GM21717 (cell line): ENCODE measurements around the gene NDUFB3.
"Not testable (repeated sequence)": the region's sequence is repeated elsewhere in the genome, so short reads cannot be mapped to it uniquely, and the experiment has no call there.

Source experiments
- ATAC-seq: cut with Tn5 transposase; IDR thresholded peaks from one replicate; pipeline ENCODE4 v1.9.1; 2021; ENCODE audit warnings: mild to moderate bottlenecking, moderate library complexity; ENCODE audit not compliant: unreplicated experiment

The NDUFB3 gene

DNA sequence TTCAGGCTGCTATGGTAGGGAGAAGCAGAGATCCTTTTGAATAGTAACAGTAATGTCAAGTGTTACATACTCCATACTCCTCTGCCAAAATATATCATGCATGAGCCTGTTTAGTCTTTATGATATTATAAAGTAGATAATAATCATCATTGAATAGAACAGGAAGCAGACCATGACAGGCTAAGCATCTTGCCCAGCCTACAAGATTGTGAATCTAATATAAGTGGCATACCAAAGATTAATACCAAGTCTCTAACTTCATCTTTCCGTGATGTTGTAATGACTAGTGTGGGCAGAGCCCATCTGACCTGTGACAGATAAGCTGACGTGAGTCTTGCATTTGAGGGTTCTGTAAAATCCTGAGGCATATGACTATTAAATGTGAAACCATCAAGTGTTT lies 13.1 kb downstream of the NDUFB3 start:
- ATAC-seq = no peak

DNA sequence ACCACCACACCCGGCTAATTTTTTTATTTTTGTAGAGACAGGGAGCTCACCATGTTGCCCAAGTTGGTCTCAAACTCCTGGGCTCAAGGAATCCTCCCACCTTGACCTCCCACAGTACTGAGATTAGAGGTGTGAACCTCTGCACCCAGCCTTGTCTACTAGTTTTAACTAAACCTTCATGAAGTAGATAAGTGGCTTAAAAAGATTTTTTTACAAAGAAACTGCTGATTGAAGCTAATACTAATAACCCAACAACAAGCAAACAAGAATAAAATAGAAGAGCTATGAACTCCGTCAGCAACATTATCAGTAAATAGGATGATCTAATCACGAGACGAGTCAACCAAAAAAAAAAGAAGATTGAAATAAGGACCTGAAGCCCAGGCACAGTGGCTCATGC lies 18.8 kb downstream of the NDUFB3 start:
- ATAC-seq = no peak

DNA sequence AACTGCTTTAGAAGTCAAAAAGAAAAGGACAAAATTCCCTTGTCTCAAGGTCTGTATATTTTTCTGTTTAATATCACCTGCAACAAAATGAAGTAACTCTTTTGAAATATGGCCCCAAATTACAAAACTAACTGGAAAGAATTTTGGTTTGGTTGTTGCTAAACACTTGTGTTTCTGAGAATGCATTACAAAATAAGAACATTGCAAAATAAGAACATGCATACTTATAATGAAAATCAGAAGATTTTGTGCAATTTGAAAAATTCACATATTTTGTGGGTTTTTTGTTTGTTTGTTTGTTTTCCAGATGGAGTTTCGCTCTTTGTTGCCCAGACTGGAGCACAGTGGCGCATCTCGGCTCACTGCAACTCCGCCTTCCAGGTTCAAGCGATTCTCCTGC lies 21.8 kb downstream of the NDUFB3 start:
- no peak for ATAC-seq

DNA sequence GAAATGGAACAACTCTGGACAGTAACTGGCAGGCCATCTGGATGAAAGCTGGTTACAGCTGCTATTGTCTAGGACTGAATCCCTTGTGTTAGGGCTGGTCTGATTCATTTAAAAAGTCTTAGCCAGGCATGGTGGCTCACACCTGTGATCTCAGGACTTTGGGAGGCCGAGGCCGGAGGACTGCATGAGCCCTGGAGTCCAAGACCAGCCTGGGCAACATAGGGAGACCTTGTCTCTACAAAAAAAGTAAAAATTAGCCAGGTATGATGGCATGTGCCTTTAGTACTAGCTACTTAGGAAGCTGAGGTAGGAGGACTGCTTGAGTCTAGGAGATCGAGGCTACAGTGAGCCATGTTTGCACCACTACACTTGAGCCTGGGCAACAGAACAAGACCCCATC lies 28.7 kb downstream of the NDUFB3 start:
- ATAC-seq = no peak

DNA sequence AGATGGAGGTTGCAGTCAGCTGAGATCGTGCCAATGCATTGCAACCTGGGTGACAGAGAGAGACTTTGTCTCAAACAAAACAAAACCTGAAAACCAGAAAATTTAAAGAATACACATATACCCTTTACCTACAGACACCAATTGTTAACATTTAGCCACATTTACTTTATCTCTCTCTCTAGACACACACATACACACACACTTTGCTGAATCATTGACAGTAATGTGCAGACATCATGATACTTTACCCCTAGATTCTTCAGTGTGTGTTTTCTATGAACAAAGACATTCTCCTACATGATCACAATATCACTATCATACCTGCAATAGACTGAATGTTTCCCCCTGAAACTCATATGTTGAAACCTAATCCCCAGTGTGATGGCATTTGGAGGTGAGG lies 34.0 kb downstream of the NDUFB3 start:
- ATAC-seq = no peak

DNA sequence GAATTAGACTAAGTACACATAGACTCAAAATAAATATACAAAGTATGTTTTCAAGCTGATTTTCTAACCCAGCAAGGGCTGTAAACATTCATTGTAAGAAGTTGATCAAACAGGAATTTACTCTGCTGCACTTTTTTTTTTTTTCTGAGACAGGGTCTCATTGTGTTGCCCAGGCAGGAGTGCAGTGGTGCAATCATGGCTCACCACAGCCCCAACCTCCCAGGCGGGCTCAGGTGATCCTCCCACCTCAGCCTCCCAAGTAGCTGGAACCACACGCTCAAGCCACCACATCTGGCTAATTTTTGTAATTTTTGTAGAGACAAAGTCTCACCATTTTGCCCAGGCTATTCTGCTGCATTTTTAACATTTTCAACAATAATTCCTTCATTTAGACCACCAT lies 35.8 kb downstream of the NDUFB3 start:
- no peak for ATAC-seq

DNA sequence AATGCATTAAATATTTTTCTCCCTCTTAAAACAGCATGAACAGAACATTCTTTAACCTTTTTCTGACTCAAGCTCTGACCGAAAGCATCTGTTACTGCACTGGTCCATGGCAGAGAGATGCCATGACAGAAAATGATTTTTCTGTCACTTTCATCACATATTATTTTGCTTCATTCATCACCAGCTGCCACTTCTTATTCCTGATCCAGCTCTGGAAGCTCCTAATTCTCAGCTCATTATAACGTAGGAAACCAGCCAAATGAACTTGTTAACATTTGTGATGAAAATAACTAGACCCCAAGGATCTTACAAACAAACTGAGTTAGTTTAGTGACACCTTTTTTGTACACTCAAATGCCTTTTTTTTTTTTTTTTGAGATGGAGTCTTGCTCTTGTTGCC lies 36.5 kb downstream of the NDUFB3 start:
- no peak for ATAC-seq

DNA sequence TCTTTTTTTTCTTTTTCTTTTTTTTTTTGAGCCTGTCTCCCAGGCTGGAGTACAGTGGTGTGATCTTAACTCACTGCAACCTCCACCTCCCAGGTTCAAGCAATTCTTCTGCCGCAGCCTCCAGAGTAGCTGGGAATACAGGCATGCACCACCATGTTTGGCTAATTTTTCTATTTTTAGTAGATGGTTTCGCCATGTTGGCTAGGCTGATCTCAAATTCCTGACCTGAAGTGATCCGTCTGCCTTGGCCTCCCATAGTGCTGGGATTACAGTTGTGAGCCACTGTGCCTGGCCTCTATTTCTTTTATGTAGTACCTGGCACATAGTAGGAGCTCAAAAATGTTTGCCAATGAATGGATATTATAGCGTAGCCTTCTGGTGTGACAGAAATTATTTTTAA lies 37.4 kb downstream of the NDUFB3 start:
- no peak for ATAC-seq

DNA sequence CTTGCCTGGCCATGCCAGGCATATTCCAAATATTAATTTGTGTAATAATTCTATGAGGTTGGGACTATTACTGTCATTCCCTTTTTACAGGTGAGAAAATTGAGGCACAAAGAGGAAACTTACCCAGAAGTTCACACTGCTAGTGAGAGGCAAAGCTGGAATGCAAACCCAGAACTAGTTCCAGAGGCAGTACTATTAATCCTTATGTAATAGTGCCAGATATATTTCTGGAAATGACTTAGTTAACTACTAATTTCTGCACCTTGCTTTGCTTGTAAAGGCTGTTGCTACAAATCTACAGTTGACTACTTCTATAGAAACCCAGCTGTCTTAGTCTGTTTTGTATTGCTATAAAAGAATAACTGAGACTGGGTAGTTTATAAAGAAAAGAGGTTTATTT lies 38.8 kb downstream of the NDUFB3 start:
- ATAC-seq = no peak

DNA sequence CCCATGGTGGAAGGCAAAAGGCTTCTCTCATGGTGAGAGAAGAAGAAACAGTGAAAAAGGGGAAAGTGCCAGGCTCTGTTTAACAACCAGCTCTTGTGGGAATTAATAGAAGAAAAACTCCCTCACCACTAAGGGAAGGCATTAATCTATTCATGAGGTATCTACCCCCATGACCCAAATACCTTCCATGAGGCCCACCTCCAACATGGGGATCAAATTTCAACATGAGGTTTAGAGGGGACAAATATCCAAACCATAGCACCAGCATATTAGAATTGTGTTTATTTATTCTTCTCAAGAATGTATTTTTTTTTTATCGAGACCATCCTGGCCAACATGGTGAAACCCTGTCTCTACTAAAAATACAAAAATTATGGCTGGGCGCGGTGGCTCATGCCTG lies 39.3 kb downstream of the NDUFB3 start:
- no peak for ATAC-seq

DNA sequence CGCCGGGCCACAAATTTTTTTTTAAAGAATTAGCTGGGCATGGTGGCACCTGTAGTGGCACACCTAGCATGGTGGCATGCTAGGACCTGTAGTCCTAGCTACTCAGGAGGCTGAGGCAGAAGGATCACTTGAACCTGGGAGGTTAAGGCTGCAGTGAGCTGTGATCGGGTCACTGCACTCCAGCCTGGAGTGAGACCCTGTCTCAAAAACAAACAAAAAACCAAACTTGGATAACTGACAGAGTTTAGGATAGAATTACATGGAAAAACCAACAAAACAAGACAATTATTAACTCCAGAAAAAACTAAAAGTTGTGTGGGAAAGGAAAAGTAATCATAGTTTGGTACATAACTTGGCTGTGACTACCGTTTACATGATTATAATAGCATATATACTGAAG lies 42.5 kb downstream of the NDUFB3 start:
- no peak for ATAC-seq

DNA sequence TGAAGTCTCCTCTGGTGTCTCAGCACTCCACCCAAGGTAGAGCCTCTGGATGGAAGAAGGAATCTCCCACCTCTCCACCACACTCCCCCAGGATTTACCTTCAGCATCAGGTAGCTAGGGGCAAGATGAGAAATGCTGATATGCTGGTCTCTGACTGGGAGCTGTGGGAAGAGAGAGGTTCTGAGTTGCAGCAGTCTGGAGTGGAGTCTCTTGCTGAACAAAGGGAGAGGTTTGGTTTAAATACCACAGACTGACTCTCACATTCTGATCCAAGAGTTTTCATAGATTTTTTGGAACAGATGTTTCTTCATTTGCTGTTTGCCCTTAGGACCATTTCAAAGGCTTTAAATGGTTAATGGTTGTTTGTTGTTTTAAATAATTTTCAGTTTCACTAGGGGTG lies 43.0 kb downstream of the NDUFB3 start:
- no peak for ATAC-seq

DNA sequence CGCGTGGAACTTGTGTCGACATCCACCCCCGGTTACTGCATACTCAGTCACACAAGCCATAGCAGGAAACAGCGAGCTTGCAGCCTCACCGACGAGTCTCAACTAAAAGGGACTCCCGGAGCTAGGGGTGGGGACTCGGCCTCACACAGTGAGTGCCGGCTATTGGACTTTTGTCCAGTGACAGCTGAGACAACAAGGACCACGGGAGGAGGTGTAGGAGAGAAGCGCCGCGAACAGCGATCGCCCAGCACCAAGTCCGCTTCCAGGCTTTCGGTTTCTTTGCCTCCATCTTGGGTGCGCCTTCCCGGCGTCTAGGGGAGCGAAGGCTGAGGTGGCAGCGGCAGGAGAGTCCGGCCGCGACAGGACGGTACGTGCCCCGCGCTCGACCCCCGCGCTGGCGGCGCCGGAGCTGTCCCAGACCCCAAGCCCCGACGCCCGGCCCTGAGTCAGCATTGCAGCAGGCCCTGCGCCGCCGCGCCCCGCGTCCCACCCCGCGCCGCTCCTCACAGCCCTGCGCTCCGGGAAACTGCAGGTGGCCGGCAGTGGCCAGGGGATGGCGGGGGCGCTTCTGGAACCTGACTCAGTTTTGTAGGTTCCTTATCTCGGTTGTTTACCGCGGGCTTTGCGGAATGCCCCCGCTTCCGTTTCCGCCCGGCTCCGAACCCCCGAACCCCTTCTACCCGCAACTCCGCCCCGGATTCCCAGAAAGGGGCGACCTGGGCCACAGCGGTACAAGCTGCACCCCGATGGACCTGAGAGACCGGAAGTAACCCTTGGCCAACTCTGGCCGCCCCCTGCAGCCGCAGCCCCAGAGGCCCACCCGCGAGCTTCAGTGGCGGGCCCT lies 44.5 kb downstream of the NDUFB3 start, which contains the start of gene CFLAR:
Gene CFLAR, plus strand, starts transcription at position 50 of the 844 bp plus-strand sequence. CDS start 13,702 bp downstream, outside the sequence.
- peak; percentile 34 for ATAC-seq

DNA sequence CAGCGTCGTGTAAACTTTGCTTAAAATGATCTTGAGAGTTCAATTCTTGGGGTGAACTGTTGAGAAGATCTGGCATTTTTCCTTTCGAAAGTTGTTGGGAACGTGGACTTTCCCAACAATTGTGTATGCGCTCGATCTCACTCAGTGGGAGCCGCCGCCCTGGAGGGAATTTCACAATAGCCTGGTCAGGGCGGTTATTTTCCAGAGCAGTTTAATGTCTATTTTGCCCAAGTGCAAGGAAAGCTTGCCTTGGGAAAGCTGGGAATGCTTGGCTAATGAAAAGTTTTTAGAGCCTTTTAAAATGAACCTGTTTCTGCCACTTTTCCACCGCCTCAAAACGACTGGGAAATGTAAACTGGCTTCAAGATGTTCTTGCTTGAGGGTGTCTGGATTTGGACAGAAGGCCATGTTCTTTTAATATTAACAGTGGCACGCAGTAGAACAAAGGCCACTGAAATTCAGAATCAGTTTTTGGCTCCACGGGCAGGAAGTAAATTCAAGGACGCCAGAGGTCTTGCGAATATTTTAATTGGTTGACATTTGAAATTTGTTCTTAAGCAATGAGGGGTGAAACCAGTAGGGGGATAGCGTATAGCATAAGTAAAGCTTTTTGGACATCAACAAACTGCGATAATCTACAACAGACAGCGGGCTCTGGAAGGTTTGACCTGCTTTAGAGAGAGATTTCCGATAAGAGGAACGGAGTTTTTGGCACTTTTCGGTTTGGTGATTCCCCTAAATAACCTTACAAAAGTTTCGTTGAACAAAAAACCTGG lies 45.3 kb downstream of the NDUFB3 start:
- no peak for ATAC-seq

DNA sequence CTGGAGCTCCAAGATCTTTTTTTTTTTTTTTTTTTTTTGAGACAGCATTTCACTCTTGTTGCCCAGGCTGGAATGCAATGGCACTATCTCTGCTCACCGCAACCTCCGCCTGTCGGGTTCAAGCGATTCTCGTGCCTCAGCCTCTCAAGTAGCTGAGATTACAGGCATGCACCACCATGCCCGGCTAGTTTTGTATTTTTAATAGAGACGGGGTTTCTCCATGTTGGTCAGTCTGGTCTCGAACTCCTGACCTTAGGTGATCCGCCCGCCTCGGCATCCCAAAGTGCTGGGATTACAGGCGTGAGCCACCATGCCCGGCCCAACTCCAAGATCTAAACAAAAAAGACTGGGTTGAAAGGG lies 45.9 kb downstream of the NDUFB3 start:
- not testable (repeated sequence) for ATAC-seq

DNA sequence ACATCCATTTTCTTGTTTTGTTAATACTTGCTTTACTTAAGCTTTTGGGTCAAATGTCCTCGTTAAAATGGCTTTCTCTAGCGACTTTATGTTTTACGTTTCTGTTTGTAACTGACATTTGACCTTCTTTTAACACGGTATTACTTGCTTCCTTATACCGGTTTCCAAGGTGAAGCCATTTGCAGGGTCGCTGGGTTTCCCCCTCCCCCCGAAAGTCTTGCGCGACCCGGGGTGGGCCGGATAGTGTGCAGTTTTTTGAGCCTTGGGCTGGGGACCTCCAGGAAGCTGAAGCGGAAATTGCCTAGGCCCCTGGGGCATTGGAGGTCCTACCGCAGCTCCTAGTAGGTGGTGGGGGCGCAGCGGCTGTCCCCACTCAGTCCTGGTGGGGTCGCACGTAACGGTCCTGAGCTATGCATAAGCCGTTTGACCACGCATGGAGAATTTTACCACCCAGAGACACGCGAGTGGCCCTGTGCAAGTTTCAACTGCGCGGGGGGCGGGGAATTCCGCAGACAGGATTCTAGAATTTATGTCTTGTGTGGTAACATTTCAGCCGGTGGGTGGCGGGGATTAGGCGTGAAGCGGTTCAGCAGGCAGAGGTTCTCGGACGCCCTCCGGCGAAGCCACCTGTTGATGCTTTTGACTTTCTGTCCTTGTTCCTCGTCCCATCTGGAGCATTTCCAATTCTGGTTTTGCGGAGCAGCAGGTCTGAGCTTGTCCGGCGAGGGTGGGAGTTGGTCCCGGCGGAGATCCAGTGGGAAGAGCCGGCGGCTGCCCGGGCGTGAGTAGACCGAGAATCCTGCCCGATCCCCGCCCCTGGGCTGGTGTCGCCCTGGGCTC lies 46.5 kb downstream of the NDUFB3 start:
- ATAC-seq = peak; percentile 42

DNA sequence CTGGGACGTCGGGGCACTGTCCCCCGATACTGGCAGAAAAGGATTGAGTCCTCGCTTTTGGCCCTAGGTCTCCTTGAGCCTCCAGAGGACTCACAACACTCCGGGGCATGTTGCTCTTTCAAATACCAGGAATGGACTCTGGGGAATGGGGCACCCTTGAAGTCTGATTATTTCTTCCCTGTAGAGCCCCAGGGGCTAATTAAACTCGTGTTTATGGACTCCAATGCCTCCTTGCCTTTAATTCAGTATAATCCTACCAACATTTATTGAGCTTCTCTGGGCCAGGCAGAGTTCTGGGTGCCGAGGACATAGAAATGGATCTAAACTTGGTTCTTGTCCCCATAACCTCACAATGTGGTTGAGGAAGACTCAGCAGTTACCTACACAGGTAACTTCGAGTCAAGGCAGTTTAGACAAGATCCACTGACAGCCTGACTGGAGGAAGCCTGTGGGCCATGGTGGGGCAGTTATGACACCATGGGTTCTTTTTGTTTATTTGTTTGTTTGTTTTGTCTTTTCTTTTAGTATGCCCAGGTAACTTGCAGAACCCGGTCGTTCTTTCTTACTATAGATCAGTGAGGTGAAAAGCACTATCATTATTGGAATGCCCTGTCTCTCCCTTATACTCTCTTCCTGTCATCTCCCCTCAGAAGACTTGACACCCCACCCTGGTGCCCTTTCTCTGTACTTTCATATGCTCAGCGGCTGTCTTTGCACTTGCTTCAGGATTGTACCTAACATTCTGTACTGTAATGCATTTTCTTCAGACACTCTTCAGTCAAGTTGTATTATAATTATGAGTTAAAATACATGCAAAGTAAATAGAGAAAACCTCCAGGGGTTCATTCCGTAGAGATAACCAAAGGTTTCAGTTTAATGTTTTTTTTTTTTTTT lies 47.4 kb downstream of the NDUFB3 start:
- ATAC-seq = no peak

DNA sequence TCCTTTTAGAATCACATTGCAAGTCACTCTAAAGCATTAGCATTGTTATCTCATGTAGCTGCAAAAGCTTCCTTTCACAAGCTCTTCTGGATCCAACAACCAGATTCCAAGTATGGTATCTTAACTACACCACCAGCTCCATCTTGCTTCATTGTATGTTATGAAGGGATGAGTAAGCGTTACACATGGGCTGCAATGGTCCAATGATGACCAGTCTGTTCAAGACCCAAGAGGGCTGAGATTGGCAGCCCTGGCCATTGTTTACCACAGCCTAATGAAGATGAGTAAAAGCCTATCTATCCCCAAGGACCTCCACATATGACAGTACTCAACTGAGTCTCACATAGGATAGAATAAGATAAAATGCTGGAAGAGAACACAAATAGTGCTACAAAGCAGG lies 50.5 kb downstream of the NDUFB3 start:
- ATAC-seq = no peak

DNA sequence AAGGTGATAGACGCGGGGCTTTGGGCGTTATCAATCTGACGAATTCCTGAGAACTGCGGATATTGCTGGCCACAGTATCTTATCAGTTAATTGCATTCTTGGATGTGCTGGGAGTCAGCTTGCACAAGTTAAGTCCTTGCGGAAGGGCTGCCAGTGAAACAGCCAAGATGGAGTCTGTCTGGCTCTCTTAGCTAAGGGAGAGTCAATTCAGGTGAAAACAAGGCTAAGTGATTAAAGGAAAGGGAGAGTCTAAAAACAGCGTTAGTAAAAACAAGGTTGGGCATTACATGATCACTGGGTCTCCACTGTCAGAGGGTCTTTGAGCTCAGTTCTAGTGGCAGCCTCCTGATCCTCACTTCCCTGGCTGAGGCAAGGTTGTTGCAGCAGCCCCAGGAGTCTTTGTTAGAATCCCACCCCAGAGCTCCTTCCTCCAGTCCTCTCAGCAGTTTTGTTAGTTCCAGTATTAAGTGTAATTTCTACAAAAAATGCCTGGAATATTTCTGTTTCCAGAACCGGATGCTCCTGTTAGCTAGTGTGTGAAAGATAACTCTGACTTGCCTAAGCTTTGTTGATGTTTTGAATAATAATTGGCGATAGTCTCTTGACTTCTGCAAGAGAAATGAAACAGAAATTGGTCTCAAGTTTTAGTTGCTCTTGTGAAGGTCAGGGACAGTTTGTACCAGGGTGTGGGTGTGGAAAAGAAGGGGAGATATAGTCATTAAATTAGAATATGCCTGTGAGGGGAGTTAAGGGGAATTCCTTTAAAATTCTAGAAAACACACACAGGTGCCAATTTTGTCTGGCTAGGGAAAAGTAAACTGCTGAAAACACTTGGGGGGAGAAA lies 54.7 kb downstream of the NDUFB3 start:
- ATAC-seq = peak; percentile 17

DNA sequence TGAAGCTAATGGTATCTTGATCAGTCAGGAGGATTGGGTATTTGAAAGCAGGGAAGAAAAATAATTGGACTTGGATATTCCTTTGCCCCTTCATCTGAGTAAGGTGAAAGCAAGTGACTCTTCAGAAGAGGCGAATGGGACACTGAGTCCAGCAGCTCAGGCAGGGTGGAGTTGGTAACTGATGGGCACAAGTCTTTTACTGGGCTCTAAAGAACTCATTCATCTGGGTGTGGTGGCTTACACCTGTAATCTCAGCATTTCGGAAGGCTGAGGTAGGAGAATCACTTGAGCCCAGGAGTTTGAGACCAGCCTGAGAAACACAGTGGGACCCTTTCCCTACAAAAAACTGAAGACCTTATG lies 55.3 kb downstream of the NDUFB3 start:
- ATAC-seq = no peak
